ENCODE measurements around the gene CPN2. TPM values are rescaled to one million over a fixed set of nuclear protein-coding genes. Genes with fewer than 3 reads are reported as not detected.

Gene CPN2
- not detected in 5 replicates for total RNA-seq (2022; extraction: Qiagen RNA extraction; ENCODE audit: low read depth)

GRCh38 chr3:194351080-194351672 is at the start of gene CPN2:
Gene CPN2, minus strand, starts transcription at chr3:194351328. Its CDS starts 8,626 bp downstream, at chr3:194342702.

GRCh38 chr3:194399166-194399565 is 48.0 kb upstream of the CPN2 start, which contains the start of gene GP5:
Gene GP5, minus strand, starts transcription at chr3:194399266. Its CDS starts 984 bp downstream, at chr3:194398282.

DNA sequence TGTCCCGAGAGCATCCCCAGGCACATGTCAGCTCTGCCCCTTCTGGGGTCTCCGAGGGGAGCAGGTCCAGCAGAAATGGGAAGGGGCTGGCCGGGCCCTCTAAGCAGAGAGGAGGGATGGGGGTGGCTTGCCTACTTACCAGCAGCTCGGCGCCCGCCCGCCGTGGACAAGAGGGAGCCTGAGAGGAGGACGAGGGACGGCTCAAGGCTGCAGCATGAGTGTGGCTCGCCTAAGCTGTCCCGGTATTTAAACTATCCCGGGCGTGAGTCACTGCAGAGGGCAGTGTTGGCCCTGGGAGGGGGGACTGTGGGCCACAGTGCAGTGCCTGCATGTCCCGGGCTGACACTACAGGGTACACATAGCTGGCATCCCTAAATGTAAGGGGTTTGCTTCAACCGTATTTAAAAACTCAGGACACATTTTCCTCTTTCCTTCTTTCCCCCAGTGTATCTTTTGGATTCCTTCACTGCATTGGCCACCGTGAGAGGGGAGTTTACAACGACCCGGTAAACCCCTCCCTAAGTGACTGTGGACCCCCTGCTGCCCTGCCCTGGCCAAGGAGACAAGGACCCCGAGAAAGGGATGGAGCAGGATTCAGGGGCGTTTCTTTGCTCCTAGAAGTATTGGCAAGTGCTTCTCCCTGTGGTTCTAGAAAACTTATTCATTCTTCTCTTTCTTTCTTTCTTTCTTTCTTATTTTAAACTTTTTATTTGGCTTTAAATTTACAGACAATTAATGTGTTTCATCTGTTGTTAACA is 18.6 kb upstream of the CPN2 start, which contains the start of gene LRRC15:
LRRC15 (minus strand) TSS at position 222 of the 758 bp plus-strand sequence. CDS start 8,700 bp downstream, outside the sequence.

Other genes starting within 250 kb of the CPN2 start
- gene HES1, start 215.2 kb downstream of the CPN2 start, total RNA-seq (2022; extraction: Qiagen RNA extraction; ENCODE audit: low read depth) = 12.0 to 14.9 TPM (median 14.1 TPM) in 5 replicates
- 0.14 to 0.25 TPM (median 0.17 TPM) in 5 replicates for gene LRRC15, start 18.4 kb upstream of the CPN2 start, total RNA-seq (2022; extraction: Qiagen RNA extraction; ENCODE audit: low read depth)
- 0.03 to 0.07 TPM in 2 of 5 replicates, not detected in the others for gene GP5, start 47.9 kb upstream of the CPN2 start, total RNA-seq (2022; extraction: Qiagen RNA extraction; ENCODE audit: low read depth)
- gene ATP13A3, start 135.7 kb upstream of the CPN2 start, total RNA-seq (2022; extraction: Qiagen RNA extraction; ENCODE audit: low read depth) = 33.4 to 52.5 TPM (median 48.9 TPM) in 5 replicates

Measured in A549 treated with DMSO at 1 μM for 4 hours (cell line).